ENCODE data around the gene RRP12.
A peak's percentile ranks its signal among the peaks of the same experiment; 100 is the strongest.

Gene RRP12

DNA sequence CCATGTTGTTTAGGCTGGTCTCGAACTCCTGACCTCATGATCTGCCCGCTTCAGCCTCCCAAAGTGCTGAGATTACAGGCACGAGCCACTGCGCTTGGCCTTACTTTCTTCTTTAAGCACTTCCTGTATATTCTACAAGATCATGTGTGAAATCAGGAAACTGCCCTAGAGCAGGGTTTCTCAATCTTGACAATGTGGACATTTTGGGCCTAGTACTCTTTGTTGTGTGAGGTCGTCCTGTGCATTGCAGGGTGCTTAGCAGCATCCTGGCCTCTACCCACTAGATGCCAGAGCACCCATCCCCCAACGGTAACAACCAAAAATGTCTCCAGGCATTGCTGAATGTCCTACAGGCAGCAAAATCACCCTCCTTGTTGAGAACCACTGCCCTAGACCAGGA lies 24.7 kb downstream of the RRP12 start:
- ChIA-PET POLR2A (ENCODE audit: low non-redundant PET) (no interaction called here), CTCF (interaction anchor here (0.6 kb wide), 1 partner anchor 915 kb away, joined by 3 read pairs; no protein-coding TSS in a partner anchor)
- DNase-seq (ENCODE audit: low spot score) = no peak
- TF ChIP-seq, protein P1, sequence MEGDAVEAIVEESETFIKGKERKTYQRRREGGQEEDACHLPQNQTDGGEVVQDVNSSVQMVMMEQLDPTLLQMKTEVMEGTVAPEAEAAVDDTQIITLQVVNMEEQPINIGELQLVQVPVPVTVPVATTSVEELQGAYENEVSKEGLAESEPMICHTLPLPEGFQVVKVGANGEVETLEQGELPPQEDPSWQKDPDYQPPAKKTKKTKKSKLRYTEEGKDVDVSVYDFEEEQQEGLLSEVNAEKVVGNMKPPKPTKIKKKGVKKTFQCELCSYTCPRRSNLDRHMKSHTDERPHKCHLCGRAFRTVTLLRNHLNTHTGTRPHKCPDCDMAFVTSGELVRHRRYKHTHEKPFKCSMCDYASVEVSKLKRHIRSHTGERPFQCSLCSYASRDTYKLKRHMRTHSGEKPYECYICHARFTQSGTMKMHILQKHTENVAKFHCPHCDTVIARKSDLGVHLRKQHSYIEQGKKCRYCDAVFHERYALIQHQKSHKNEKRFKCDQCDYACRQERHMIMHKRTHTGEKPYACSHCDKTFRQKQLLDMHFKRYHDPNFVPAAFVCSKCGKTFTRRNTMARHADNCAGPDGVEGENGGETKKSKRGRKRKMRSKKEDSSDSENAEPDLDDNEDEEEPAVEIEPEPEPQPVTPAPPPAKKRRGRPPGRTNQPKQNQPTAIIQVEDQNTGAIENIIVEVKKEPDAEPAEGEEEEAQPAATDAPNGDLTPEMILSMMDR (conservative IDR thresholded peaks at IDR 0.05; ENCODE audit: low read depth) = no peak
- no peak overlapping the region for H3K27ac ChIP-seq

DNA sequence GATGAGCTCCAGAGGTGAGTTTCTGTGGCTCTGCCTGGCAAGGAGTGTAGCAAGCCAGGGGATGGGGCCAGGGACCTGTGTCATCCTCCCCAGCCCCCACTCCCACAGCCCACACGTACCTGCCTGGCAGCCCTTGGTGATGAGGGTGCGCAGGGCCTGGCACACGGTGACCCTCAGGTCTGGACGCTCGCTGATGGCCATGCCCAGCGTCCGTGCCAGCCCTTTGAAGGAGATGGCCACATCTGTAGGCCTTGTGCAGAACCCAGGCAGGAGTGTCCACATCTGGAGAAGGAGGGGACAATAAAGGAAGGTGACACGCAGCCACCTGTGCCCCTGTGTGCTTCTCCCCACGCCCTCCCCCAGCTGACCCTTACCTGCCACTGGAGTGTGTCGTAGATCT lies 27.7 kb downstream of the RRP12 start:
- H3K27ac ChIP-seq = no peak overlapping the region; the same call in 1 of the 2 replicates
- ChIA-PET CTCF (interaction anchor here (1.9 kb wide), 1 partner anchor 18 kb away, joined by 6 read pairs; no protein-coding TSS in a partner anchor), POLR2A (ENCODE audit: low non-redundant PET) (no interaction called here)
- TF ChIP-seq, protein P1 (conservative IDR thresholded peaks at IDR 0.05; ENCODE audit: low read depth) = no peak
- no peak for DNase-seq (ENCODE audit: low spot score)

DNA sequence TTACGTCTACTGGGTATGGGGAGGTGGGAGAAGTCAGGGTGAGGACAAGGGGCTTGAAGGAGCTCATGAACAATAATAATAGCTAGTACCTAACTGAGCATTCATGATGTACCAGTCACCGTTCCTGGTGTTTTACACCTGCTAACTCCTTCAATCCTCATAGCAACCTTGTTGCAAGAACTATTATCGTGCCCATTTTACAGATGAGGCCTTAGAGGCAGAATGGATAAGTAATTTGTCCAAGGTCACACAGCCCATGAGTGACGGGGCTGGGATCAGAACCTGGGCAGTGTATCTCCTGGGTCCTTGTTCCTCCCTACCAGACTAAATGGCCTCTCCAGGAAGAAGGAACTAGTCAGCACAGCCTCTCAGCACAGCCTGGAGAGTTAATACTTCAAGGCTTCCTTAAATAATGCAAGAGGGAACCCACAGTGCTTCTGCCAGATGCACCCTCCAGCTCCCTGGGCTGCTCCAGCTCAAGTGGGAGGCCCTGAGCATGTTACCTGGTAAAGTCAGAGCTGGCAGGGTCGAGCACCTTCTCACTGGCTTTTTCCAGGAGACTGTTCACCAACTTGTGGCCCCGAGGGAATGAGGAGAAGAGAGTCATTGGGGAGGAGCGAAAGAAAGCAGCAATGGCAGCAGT lies 28.8 kb downstream of the RRP12 start:
- ChIA-PET POLR2A (ENCODE audit: low non-redundant PET) (no interaction called here), CTCF (interaction anchor here (1.9 kb wide), 1 partner anchor 16 kb away, joined by 6 read pairs; no protein-coding TSS in a partner anchor)
- no peak overlapping the region; the same call in 1 of the 2 replicates for H3K27ac ChIP-seq
- no peak for DNase-seq (ENCODE audit: low spot score)
- TF ChIP-seq, protein P1 (conservative IDR thresholded peaks at IDR 0.05; ENCODE audit: low read depth) = no peak

DNA sequence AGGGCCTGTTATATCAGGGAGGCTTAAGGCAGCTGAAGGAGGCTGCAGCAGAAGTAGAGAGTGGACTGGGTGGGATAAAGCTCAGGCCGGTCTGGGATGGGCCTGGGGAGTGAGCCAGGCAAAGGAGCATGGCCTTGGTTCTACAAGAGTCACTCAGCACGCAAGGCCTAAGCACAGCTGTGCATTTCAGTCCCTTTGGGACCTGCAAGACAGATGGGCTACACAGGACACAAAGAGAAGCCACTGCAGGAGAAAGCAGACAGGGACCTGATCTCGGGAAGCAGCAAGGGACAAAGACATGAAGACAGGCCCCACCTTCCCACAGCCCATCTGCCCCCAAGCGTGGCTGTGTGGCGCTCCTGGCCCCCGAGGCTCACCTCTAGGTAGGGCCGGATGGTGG lies 29.4 kb downstream of the RRP12 start:
- TF ChIP-seq, protein P1 (conservative IDR thresholded peaks at IDR 0.05; ENCODE audit: low read depth) = no peak
- no peak for DNase-seq (ENCODE audit: low spot score)
- ChIA-PET CTCF (interaction anchor here (1.9 kb wide), 1 partner anchor 16 kb away, joined by 6 read pairs; no protein-coding TSS in a partner anchor), POLR2A (ENCODE audit: low non-redundant PET) (no interaction called here)
- no peak overlapping the region for H3K27ac ChIP-seq

DNA sequence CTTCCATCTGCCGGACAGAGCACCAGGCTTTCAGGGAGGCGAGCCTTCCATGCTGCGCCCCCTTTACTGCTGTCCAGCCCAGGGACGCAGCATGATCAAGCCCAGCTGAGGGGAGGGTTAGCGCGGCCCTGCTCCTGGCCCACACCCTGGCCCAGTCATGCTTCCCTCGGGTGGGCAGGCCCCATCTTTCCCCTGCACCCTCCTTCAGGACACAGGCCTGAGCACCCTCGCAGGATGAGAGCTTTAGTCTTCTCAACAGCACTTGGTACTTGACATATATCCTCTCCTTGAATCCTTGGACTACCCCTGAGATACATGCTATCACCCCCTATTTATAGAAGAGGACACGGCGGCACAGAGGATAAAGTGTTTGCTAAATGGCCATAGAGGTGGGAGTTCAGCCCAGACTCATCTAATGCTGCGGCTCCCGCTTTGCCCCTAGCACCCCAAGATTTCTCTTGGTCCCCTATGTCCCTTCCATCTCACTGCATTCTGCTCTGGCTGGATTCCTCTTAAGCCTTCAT lies 34.0 kb downstream of the RRP12 start:
- TF ChIP-seq, protein P1 (conservative IDR thresholded peaks at IDR 0.05; ENCODE audit: low read depth) = no peak
- no peak for DNase-seq (ENCODE audit: low spot score)
- peak overlapping the region; percentile 16; the same call in 1 of the 2 replicates for H3K27ac ChIP-seq
- POLR2A ChIA-PET (ENCODE audit: low non-redundant PET) = no interaction called here
- CTCF ChIA-PET = no interaction called here

DNA sequence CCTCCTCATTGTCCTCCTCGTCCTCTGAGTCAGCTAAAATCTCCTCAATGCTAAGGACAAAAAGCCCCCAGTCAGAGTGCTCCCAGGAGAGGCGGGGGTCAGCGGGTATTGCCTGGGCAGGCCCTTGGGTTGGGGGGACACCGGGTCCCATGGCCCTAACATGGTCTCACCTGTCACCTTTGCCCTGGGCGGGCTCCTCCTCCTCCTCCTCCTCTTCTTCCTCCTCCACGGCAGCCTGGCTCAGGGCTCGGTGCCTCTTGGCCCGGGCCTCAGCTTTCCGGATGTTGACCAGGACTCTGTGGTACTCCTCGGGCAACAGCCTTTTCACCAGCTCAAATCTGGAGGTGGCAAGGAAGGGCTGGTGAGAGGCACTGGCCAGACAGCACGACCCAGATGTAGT lies 34.6 kb downstream of the RRP12 start:
- TF ChIP-seq, protein P1 (conservative IDR thresholded peaks at IDR 0.05; ENCODE audit: low read depth) = no peak
- H3K27ac ChIP-seq = peak overlapping the region; percentile 16; the same call in 1 of the 2 replicates
- no peak for DNase-seq (ENCODE audit: low spot score)
- POLR2A ChIA-PET (ENCODE audit: low non-redundant PET) = no interaction called here
- CTCF ChIA-PET = interaction anchor here (0.6 kb wide), 1 partner anchor 108 kb away, joined by 5 read pairs; no protein-coding TSS in a partner anchor

Data from RWPE1 (cell line).